Amygdala (tissue), 56 donors: ENCODE results near the gene ARFGAP1.
"Not testable (repeated sequence)": the region's sequence is repeated elsewhere in the genome, so short reads cannot be mapped to it uniquely, and the experiment has no call there.

Source experiments
- DNase-seq, 56 donors: peaks; one replicate each; lab custom pipeline; 2025; lab: John Stamatoyannopoulos, UW

The ARFGAP1 gene

GRCh38 chr20:63329331-63330083 lies 56.9 kb downstream of the ARFGAP1 start:
- no peak for DNase-seq

GRCh38 chr20:63330084-63330760 lies 57.6 kb downstream of the ARFGAP1 start:
- DNase-seq: no peak

DNA sequence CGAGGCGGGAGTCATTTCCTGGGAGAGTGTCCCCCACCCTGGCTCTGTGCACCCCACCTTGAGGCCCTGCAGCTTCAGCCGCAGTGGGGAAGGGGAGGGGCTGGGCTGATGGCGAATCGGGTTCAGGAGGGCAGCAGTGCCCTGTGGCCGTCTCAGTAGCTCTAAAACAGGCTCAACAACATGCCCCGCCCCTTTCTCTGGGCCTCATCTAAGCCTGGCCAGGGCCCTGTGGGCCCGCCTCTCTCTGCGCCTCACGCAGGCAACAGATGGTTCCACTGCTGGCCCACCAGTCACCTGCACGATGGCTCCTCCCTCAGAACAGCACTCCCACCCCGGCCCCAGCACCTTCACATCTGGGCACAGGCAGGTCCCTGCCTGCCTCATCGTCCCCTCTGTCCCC lies 58.3 kb downstream of the ARFGAP1 start:
- DNase-seq: no peak

DNA sequence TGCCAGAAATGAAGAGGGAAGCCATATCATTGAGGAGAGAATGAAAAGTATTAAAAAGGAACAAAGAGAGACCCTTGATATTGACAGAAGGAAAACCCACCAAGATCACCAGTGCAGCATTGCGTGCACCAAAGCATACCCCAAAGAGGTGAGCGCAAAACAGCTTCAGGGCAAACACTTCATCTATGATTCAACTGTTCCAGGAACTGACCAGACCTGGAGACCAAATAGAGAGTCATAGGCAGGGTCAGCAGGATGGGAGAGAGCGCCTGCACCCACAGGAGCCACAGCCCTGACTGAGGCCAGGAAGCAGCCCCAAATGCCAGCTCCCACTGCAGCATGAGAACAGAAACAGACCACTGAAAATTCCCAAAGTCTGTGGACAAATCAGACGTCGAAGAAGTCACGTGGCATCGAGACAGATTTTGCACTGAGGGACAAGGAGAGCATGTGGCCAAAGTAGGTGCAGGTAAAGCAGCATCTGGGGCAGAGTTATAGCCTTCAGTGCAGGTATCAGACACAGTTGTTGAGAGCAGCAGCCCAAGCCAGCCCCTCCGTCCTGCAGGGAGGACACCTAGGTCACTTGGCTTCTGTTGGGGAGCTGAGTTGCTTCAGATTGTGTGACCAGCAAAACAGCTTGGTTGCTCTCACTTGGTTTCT lies 59.3 kb downstream of the ARFGAP1 start:
- no peak for DNase-seq

GRCh38 chr20:63332488-63333240 lies 60.1 kb downstream of the ARFGAP1 start:
- no peak for DNase-seq

- no peak for DNase-seq
Observed at GRCh38 chr20:63333241-63333836, 60.7 kb downstream of the ARFGAP1 start.

- no peak for DNase-seq
Observed at GRCh38 chr20:63334356-63334755, 61.7 kb downstream of the ARFGAP1 start.

DNA sequence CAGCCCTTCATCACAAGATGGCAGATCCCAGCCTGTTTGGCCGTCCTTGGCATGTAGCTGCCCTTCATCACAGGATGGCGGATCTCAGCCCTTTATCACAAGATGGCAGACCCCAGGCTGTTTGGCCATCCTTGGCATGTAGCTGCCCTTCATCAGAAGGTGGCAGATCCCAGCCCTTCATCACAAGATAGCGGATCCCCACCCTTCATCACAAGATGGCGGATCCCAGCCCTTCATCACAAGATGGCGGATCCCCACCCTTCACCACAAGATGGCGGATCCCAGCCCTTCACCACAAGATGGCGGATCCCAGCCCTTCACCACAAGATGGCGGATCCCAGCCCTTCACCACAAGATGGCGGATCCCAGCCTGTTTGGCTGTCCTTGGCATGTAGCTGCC lies 62.4 kb downstream of the ARFGAP1 start:
- DNase-seq: not testable (repeated sequence)

DNA sequence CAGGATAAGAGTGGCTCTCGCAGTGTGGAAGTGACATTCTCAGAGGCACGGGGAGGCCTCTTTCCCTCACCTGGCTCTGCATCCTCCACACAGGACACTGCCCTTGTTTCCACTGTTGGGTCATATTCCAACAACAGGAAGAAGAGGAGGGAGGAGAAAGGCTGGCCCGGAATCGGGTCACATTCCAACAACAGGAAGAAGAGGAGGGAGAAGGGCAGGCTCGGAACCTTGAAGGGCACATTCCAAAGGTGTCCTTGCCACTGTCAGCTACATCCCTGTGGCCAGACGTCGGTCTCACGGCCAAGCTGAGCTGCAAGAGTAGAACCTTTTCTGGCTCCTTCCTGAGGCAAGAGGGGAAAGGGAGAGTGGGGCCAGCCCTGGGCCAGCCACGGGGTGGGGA lies 63.1 kb downstream of the ARFGAP1 start:
- DNase-seq: no peak

GRCh38 chr20:63336232-63336752 lies 63.7 kb downstream of the ARFGAP1 start:
- no peak for DNase-seq

DNA sequence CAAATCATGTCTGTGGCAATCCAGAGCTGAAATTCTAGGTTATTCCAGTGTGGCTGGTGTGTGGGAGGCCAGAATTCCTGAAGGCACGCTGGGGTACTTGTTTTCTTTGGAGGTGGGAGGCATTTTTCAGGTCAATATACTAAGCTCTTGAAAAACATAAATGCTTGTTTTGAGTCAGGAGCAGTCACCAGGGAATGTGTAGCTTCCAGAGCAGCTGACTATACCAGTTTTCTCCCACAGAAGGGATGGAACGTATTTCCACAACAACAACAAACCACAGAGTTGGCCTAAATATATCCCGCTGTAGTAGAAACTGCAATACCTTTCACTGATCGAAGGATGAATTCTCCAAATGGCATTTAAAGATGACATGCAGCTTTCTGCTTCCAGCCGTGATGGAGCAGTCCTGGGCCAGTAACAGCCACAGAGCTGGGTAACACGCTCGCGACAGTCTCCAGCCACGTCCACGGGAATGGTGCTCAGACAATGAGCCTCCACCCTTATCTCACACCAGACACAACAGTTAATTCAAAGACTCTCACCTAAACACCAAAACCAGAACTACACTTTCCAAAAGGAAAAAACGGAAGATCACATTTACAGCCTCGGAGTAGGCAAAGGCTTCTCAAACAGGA lies 65.3 kb downstream of the ARFGAP1 start:
- no peak for DNase-seq
